Parathyroid adenoma (tissue), 2 donors: ENCODE data around the gene MORF4L1.
"Not testable (repeated sequence)": the region's sequence is repeated elsewhere in the genome, so short reads cannot be mapped to it uniquely, and the experiment has no call there.

Experiments used
- H2AFZ ChIP-seq: fragments of 300-600 bp; sonication (generic); one replicate; pipeline ENCODE4 v1.7.0; 2017; ENCODE audit warnings: antibody characterized with exemption, mild to moderate bottlenecking
- H3K27ac ChIP-seq: fragments of 300-600 bp; sonication (generic); one replicate; pipeline ENCODE4 v1.7.0; 2017
- H3K27me3 ChIP-seq: fragments of 300-600 bp; sonication (generic); one replicate; pipeline ENCODE4 v1.7.0; 2017; ENCODE audit warnings: low read length; ENCODE audit not compliant: control insufficient read depth, insufficient read depth
- H3K36me3 ChIP-seq: fragments of 300-600 bp; sonication (generic); one replicate; pipeline ENCODE4 v1.7.0; 2017; ENCODE audit warnings: low read length; ENCODE audit not compliant: control insufficient read depth, insufficient read depth
- H3K4me1 ChIP-seq: fragments of 300-600 bp; sonication (generic); one replicate; pipeline ENCODE4 v1.7.0; 2017; ENCODE audit warnings: control low read depth
- H3K4me2 ChIP-seq: fragments of 300-600 bp; sonication (generic); one replicate; pipeline ENCODE4 v1.7.0; 2017; ENCODE audit warnings: low read length
- H3K4me3 ChIP-seq: fragments of 300-600 bp; sonication (generic); one replicate; pipeline ENCODE4 v1.7.0; 2017; ENCODE audit warnings: low read depth, low read length
- H3K79me2 ChIP-seq: fragments of 300-600 bp; sonication (generic); one replicate; pipeline ENCODE4 v1.7.0; 2017; ENCODE audit warnings: control low read depth
- H3K9ac ChIP-seq: fragments of 300-600 bp; sonication (generic); one replicate; pipeline ENCODE4 v1.7.0; 2017; ENCODE audit warnings: mild to moderate bottlenecking
- H3K9me3 ChIP-seq: fragments of 300-600 bp; sonication (generic); one replicate; pipeline ENCODE4 v1.7.0; 2017; ENCODE audit warnings: low read length; ENCODE audit not compliant: control insufficient read depth
- TF ChIP-seq, protein P1 (sequence below): fragments of 300-600 bp; sonication (generic); IDR thresholded peaks from one replicate; pipeline ENCODE4 v1.7.0; 2017; ENCODE audit warnings: antibody characterized with exemption, mild to moderate bottlenecking
- donor health status: primary hyperparathyroidism.

MORF4L1 gene

DNA sequence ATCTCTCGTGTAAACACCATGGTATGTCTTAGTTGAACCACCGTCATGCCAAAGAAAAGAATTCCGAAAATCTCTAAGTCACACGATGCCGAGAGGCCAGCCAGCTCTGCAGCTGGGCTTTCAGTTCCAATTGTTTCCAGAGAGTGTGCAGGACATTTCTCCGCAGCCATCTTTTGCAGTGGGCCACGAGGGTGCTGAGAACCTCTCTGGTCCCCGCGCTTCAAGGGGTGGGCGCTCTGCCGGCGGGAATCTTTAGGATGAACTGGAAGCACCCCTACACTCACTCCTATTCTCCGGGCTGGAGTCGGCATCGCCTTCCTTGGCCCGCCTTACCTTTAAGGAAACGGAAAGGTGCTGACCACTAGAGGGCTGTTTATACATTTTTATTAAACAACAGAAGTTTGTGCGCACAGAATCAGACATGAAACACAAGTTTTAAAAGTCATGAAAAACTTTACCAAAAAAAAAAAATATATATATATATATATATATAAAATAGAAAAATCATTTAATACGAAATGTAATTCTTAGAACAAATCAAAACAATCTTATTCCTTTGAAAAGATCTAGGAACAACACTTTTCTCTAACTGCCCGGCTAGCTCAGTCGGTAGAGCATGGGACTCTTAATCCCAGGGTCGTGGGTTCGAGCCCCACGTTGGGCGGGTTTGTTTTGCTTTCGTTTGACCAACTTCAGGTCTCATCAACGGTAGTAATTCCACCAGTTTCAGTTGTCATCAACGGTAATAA lies 12.5 kb upstream of the MORF4L1 start:
- Histone ChIP-seq H2AFZ (peak overlapping the region; percentile 86), H3K4me3 (peak overlapping the region; percentile 61), H3K4me1 (no peaks in the 10 kb centered on the region), H3K9ac (no peak overlapping the region), H3K36me3 (no peaks in the 10 kb centered on the region), H3K9me3 (no peaks in the 10 kb centered on the region), H3K79me2 (no peaks in the 10 kb centered on the region), H3K4me2 (peak overlapping the region; percentile 64), H3K27me3 (no peaks in the 10 kb centered on the region), H3K27ac (no peak overlapping the region)
- TF ChIP-seq, protein P1, sequence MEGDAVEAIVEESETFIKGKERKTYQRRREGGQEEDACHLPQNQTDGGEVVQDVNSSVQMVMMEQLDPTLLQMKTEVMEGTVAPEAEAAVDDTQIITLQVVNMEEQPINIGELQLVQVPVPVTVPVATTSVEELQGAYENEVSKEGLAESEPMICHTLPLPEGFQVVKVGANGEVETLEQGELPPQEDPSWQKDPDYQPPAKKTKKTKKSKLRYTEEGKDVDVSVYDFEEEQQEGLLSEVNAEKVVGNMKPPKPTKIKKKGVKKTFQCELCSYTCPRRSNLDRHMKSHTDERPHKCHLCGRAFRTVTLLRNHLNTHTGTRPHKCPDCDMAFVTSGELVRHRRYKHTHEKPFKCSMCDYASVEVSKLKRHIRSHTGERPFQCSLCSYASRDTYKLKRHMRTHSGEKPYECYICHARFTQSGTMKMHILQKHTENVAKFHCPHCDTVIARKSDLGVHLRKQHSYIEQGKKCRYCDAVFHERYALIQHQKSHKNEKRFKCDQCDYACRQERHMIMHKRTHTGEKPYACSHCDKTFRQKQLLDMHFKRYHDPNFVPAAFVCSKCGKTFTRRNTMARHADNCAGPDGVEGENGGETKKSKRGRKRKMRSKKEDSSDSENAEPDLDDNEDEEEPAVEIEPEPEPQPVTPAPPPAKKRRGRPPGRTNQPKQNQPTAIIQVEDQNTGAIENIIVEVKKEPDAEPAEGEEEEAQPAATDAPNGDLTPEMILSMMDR, result peak; percentile 42

DNA sequence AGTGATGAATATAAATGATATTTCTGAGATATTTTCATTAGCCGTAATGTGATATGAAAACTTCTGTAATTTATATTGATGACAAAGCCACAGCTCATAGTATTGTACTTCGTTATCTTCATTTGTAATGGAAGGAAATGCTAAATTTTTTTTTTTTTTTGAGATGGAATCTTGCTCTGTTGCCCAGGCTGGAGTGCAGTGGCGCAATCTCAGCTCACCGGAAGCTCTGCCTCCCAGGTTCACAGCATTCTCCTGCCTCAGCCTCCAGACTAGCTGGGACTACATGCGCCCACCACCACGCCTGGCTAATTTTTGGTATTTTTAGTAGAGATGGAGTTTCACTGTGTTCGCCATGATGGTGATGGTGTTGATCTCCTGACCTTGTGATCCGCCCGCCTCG lies 7.1 kb upstream of the MORF4L1 start:
- not testable (repeated sequence) for H3K27ac ChIP-seq, H3K4me3 ChIP-seq, H3K9me3 ChIP-seq, H3K36me3 ChIP-seq, H3K27me3 ChIP-seq, H3K4me2 ChIP-seq, H3K4me1 ChIP-seq, H3K79me2 ChIP-seq, H3K9ac ChIP-seq, H2AFZ ChIP-seq

DNA sequence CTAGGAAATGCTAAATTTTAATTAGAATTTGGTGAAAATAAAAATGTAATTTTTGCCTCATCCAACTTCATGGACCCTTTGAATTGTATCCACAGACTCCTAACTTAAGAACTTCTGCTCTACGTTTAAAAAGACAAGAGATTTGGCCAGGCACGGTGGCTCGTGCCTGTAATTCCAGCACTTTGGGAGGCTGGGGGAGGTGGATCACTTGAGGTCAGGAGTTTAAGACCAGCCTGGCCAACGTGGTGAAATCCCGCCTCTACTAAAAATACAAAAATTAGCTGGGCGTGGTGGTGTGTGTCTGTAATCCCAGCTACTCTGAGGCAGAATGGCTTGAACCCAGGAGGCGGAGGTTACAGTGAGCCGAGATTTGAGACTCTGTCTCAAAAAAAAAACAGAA lies 6.7 kb upstream of the MORF4L1 start:
- not testable (repeated sequence) for H2AFZ ChIP-seq, H3K27me3 ChIP-seq, H3K79me2 ChIP-seq, H3K4me1 ChIP-seq, H3K9ac ChIP-seq, H3K4me3 ChIP-seq, H3K9me3 ChIP-seq, H3K27ac ChIP-seq, H3K36me3 ChIP-seq, H3K4me2 ChIP-seq

DNA sequence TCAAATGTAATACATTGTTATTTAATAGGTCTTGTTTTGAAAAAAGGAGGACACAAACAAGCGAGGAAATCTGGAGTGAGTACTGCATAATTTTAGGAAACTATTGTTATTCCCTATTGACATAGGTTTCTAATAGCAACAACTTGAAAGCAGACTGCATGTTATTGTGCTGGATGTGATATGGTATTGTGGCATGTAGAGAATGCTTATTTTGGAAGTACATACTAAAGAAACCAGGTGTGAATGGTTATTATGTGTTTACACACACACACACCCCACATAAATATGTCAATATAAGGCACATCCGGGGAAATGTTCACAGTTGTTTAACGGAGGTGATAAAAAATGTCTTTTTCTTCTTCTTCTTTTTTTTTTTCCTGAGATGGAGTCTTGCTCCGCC lies 5.9 kb upstream of the MORF4L1 start:
- Histone ChIP-seq H3K36me3 (no peaks in the 10 kb centered on the region), H2AFZ (no peak overlapping the region), H3K79me2 (no peaks in the 10 kb centered on the region), H3K27me3 (no peaks in the 10 kb centered on the region), H3K9me3 (no peaks in the 10 kb centered on the region), H3K9ac (no peak overlapping the region), H3K4me2 (no peak overlapping the region), H3K4me3 (no peak overlapping the region), H3K4me1 (no peaks in the 10 kb centered on the region), H3K27ac (no peak overlapping the region)
- TF ChIP-seq, protein P1, result no peak

DNA sequence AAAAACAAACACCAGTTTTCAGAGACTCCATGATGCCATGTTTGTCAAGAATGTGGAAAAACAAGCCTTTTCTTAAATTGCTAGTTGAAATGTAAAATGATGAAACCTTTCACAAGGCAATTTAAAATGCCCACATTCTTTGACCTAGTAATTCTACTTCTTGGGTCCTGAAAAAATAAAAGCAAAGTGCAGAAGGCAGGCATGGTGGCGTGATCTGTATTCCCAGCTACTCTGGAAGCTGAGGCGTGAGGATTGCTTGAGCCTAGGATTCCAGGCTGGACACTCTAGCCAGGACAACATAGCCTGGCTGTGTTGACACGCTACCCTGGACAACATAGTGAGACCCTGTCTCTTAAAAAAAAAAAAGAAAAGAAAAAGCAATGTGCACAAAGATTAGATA lies 4.3 kb upstream of the MORF4L1 start:
- Histone ChIP-seq H3K27ac (no peak overlapping the region), H3K79me2 (no peaks in the 10 kb centered on the region), H3K4me2 (no peak overlapping the region), H3K9me3 (no peaks in the 10 kb centered on the region), H3K4me1 (no peaks in the 10 kb centered on the region), H3K36me3 (no peaks in the 10 kb centered on the region), H3K9ac (no peak overlapping the region), H3K4me3 (no peak overlapping the region), H3K27me3 (no peaks in the 10 kb centered on the region), H2AFZ (no peak overlapping the region)
- TF ChIP-seq, protein P1, result no peak

DNA sequence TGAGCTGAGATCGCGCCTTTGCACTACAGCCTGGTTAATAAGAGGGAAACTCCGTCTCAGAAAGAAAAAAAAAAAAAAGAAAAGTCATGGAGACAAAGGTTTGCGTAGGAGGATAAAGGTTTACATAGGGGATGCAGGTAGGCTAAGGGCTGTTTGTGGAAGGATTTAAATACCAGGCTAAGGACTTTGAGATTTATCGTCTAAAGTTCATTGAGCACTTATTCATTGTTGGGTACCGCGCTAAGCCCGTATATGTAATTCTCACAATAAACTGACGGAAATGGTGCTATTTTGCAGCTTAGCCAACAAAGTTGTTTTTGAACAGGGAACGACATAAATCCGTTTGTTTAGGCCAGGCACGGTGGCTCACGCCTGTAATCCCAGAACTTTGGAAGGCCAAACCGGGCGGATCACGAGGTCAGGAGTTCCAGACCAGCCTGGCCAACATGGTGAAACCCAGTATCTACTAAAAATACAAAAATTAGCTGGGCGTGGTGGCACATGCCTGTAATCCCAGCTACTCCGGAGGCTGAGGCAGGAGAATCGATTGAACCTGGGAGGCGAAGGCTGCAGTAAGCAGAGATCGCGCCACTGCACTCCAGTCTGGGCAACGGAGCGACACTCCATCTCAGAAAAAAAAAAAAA lies 1.1 kb upstream of the MORF4L1 start:
- not testable (repeated sequence) for H3K27ac ChIP-seq, H3K9me3 ChIP-seq, H3K36me3 ChIP-seq, H3K4me1 ChIP-seq, H3K27me3 ChIP-seq, H3K4me3 ChIP-seq, H3K9ac ChIP-seq, H3K4me2 ChIP-seq
- Histone ChIP-seq H2AFZ (peak overlapping the region; percentile 89), H3K79me2 (peaks cover 16% of the 10 kb centered on the region)
